Effector memory CD4-positive, alpha-beta T cell (primary cell): ENCODE data around the gene ARHGAP25.

Experiments used
- DNase-seq, 3 donors: peaks; one replicate each; pipeline ENCODE4 v3.0.0-alpha.2; 2020
- H3K27ac ChIP-seq: 2 replicates; pipeline ENCODE4 v1.7.0; 2013; ENCODE audit warnings: mild to moderate bottlenecking, low read length, moderate library complexity; ENCODE audit not compliant: insufficient read depth, poor library complexity, severe bottlenecking
- H3K27me3 ChIP-seq: replicated peaks from 2 replicates; pipeline ENCODE4 v1.7.0; 2013; ENCODE audit warnings: mild to moderate bottlenecking, low read length; ENCODE audit not compliant: insufficient read depth, control insufficient read depth, poor library complexity, severe bottlenecking
- H3K36me3 ChIP-seq: 2 replicates; pipeline ENCODE4 v1.7.0; 2013; ENCODE audit warnings: mild to moderate bottlenecking, low read length, moderate library complexity; ENCODE audit not compliant: control insufficient read depth, insufficient read depth
- H3K4me1 ChIP-seq: 2 replicates; pipeline ENCODE4 v1.7.0; 2013; ENCODE audit warnings: low read length, mild to moderate bottlenecking; ENCODE audit not compliant: control insufficient read depth, insufficient read depth, poor library complexity, severe bottlenecking
- H3K4me3 ChIP-seq: 2 replicates; pipeline ENCODE4 v1.7.0; 2013; ENCODE audit warnings: low read length, low read depth, mild to moderate bottlenecking; ENCODE audit not compliant: insufficient read depth, poor library complexity, severe bottlenecking
- H3K9me3 ChIP-seq: 2 replicates; pipeline ENCODE4 v1.7.0; 2013; ENCODE audit warnings: mild to moderate bottlenecking, low read length, moderate library complexity; ENCODE audit not compliant: control insufficient read depth

ARHGAP25 gene

DNA sequence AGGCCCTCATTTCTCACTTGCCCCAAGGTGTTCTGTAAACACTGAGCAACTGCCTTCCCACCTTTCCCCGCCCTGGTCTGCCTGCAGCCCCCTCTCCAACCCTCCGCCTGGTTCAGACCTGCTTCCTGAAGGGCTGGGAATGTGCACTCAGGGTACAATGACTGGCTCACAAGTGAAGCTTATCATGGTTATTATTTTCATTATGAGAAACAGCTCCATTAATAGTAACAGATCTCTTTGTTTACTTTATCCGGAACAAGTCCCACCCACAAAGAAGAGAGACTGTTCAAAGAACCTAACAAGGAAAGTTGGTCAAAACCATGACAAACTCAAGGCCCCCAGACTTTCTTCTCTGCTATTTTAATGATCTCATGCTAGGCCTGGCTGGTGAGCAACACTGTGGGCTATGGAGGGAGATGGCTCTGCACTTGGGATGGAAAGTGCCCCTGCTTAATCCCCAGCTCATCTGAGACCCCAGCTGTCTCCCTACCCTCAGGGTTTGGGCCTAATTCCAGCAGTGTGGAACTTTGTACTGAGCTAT is 36.7 kb downstream of the ARHGAP25 start:
- Histone ChIP-seq H3K4me1 (peaks cover 94% of the 10 kb centered on the region), H3K4me3 (peak overlapping the region; percentile 10), H3K36me3 (peaks cover 5% of the 10 kb centered on the region), H3K27ac (peak overlapping the region; percentile 81), H3K27me3 (no peaks in the 10 kb centered on the region), H3K9me3 (no peaks in the 10 kb centered on the region)
- no peak for DNase-seq

DNA sequence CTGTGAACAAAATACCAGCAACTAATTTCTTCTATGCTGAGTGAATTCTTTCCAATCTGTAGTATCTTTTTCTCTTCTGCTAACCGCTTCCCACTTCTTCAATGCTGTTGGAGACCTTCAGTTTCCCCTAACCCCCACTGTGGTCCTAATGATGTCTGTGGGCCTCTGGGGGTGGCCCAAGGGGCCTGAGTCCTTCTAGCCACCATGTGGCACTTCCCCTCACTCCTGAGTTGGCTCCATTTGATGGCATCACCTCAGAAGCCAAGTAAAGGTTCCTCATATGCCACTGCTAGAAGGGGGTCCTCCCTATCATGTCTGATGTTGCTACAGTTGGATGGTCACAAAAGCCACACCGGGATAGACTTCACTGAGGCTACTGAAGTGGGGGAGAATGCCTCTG is 37.5 kb downstream of the ARHGAP25 start:
- peak overlapping the region; percentile 81 for H3K27ac ChIP-seq

DNA sequence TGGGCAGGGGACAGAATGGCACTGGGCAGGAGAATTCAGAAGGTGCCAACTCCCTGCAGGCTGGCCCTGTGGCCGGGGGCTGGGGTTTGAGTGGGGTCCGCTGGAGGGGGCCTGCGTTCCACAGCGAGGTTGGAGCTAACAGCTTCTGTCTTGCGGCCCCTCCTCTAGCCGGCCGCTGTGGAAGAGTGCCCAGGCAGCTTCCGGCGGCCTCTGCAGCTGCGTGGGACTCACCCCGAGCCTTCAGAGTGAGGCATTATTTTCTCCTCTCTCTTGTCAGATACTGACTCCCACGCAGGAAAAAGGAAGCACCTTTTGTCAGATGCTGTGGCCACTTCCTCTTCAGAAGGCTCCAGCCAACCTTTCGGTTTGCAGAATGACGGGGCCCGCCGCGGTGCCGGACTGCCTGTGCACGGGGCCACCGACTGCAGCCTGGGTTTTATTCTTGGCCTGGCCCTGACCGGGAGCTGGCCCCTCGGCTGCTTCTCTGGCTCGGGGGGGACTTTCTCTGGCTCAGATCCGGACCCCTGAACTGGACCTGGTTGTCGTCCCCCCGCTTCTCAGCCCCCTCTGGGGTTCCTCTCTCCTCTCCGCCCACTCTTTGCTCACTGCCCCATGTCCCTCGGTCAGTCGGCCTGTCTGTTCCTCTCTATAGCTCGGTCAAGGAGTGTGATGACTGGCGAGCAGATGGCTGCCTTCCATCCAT is 40.1 kb downstream of the ARHGAP25 start:
- no peaks in the 10 kb centered on the region for H3K27me3 ChIP-seq
- DNase-seq: peak in 2 of 3 donors; percentile 30
- peak overlapping the region; percentile 61 for H3K27ac ChIP-seq
- H3K9me3 ChIP-seq: no peaks in the 10 kb centered on the region
- peaks cover 77% of the 10 kb centered on the region for H3K4me1 ChIP-seq
- peak overlapping the region; percentile 55 for H3K4me3 ChIP-seq
- H3K36me3 ChIP-seq: peaks cover 13% of the 10 kb centered on the region

More for the DNA sequence above, 37.5 kb downstream of the ARHGAP25 start:
- no peak for DNase-seq
- H3K36me3 ChIP-seq: peaks cover 9% of the 10 kb centered on the region
- H3K9me3 ChIP-seq: no peaks in the 10 kb centered on the region
- no peak overlapping the region for H3K4me3 ChIP-seq
- no peaks in the 10 kb centered on the region for H3K27me3 ChIP-seq
- peaks cover 96% of the 10 kb centered on the region for H3K4me1 ChIP-seq

DNA sequence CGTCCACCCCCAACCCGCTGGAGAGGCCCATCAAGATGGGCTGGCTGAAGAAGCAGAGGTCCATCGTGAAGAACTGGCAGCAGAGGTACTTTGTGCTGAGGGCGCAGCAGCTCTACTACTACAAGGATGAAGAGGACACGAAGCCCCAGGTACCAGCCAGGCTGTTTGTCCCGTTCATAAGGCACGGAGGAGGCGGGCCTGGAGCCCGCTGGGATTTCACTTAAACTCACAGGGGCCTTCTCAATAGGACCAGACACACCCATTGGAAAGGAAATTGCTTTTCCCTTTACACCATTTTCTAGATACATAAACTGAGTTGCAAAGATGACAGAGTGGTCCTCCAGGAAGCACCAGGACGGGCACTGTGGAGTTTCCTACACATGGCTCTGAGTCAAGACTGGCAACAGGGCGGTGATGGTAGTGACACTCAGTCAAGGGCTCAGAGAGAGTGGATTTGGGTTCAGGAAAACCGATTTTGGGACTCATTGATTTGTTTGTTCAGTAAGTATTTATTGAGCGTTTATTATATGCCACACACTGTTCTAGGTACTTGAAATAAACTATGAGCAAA is 40.7 kb downstream of the ARHGAP25 start:
- Histone ChIP-seq H3K36me3 (peaks cover 16% of the 10 kb centered on the region), H3K4me1 (peaks cover 75% of the 10 kb centered on the region), H3K27ac (peak overlapping the region; percentile 61), H3K4me3 (peak overlapping the region; percentile 55), H3K27me3 (no peaks in the 10 kb centered on the region), H3K9me3 (no peaks in the 10 kb centered on the region)
- DNase-seq: no peak

DNA sequence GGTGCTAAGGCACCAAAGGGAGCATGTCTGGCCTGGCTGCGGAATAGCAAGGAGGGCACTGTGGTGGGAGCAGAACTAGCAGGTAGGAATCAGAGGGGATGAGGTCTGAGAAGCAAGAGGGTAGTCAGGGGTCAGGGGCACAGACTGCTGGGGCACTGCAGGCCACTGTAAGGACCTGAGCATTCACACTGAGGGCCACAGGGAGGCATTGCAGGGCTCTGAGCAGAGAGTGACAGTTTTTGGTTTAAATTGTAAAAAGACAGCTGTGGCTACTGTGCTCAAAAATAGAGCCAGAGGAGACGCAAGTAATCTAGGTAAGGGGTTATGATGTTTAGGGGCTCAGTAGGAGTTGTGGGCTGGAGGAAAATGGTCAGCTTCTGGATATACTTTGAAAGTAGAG is 41.5 kb downstream of the ARHGAP25 start:
- no peaks in the 10 kb centered on the region for H3K9me3 ChIP-seq
- peaks cover 22% of the 10 kb centered on the region for H3K36me3 ChIP-seq
- H3K4me1 ChIP-seq: peaks cover 68% of the 10 kb centered on the region
- no peak for DNase-seq
- H3K4me3 ChIP-seq: no peak overlapping the region
- H3K27me3 ChIP-seq: no peaks in the 10 kb centered on the region
- peak overlapping the region; percentile 61 for H3K27ac ChIP-seq

DNA sequence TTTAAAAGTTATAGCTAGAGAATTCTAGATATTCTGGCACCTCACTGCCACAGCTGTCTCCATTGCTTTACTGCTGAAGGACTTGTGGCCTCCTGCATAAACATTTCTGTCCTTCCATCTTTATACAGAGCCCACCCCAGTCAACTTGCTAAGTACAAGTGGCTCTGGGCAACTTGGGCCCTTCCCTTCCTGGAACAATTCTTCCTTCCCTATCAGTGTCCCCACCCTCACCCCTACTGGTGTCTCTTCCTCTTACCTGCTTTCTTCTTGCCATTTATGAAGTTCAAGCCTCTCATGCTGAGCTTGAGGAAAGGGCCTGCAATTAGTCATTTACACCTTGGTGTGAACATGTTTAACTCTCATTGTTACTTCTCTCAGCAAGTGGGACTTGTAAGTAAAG is 45.0 kb downstream of the ARHGAP25 start:
- Histone ChIP-seq H3K27ac (peak overlapping the region; percentile 45), H3K9me3 (no peaks in the 10 kb centered on the region), H3K4me1 (peaks cover 38% of the 10 kb centered on the region), H3K4me3 (no peak overlapping the region), H3K36me3 (peaks cover 52% of the 10 kb centered on the region), H3K27me3 (no peaks in the 10 kb centered on the region)
- no peak for DNase-seq

DNA sequence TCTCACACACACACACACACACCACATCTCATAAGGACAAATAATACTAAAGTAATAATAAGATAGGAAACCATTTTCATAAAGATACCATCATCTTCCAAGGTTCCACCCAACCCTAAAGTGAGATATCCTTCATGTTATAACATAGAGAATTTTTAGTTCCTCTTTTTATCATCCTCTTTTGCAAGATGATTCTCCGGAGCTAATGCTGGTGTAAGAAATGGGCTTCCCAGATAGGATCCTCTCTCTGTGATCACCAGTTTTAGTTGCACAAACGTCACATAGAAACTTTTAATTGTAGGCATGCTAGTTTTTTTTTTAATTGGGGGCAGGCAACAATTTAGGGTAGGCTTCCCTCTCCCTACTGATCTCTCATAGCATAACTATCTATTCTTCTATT is 49.6 kb downstream of the ARHGAP25 start:
- DNase-seq: no peak
- H3K4me1 ChIP-seq: peaks cover 18% of the 10 kb centered on the region

DNA sequence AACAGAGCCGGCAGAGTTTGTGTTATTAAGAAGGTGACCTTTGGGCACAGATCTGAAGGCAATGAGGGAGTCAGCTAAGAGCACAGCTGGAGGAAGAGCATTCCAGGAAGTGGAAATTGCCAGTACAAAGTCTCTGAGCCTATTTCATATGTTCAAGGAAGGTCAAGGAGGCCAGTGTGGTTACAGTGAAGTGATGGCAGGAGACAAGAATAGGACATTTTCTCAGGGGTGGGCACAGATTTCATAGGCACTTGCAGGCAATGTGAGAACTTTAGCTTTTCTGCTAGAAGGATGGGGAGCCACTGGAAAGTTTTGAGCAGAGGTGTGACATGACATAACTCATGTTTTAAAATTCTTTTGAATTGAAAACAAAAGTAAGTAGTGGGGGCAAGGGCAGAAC is 50.3 kb downstream of the ARHGAP25 start:
- H3K27me3 ChIP-seq: no peaks in the 10 kb centered on the region
- H3K4me3 ChIP-seq: no peak overlapping the region
- peaks cover 87% of the 10 kb centered on the region for H3K36me3 ChIP-seq
- H3K27ac ChIP-seq: no peak overlapping the region
- H3K4me1 ChIP-seq: peaks cover 11% of the 10 kb centered on the region
- H3K9me3 ChIP-seq: no peaks in the 10 kb centered on the region
- DNase-seq: no peak

More for the DNA sequence above, 49.6 kb downstream of the ARHGAP25 start:
- Histone ChIP-seq H3K27me3 (no peaks in the 10 kb centered on the region), H3K27ac (no peak overlapping the region), H3K4me3 (no peak overlapping the region), H3K9me3 (no peaks in the 10 kb centered on the region), H3K36me3 (peaks cover 82% of the 10 kb centered on the region)

DNA sequence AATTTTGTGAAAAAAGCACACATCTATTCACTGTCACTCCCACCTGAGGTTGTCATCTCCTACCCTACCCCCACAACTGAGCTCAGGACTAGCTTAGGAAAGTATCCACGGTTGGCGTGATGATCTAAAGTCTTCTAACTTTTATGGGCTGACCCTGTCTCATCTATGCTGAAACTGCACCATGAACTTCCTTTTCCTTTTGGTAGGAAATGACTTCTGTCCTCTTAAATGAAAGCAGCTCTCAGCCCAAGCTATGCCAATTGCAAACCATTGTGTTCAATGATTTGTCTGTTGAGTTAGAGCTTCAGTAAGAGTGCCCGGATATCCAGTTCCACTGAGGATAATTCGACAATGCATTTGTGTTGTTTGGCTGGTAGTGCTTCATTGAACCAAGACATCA is 52.7 kb downstream of the ARHGAP25 start:
- Histone ChIP-seq H3K27me3 (no peaks in the 10 kb centered on the region), H3K9me3 (no peaks in the 10 kb centered on the region), H3K36me3 (peaks cover 82% of the 10 kb centered on the region), H3K4me3 (no peak overlapping the region), H3K4me1 (peaks cover 13% of the 10 kb centered on the region), H3K27ac (no peak overlapping the region)
- DNase-seq: no peak

DNA sequence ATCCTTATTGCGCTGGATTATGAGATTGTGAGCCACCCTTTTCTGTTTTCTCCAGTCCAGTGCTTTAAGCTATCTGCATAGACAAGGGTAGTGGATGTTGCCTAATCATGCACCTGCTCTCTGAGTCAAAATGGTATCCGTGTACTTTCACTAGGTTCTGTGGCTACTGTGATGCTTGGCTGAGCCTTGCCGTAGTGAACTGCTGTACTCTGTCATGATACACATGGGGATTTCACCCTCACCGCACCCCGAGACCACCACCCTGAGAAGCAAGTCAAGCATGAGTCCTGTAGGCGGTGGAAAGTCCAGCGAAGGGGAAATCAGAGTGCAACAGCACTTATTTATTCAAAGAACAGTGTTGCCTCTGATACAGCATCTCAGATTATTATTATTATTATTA is 55.0 kb downstream of the ARHGAP25 start:
- H3K27me3 ChIP-seq: no peaks in the 10 kb centered on the region
- H3K9me3 ChIP-seq: no peaks in the 10 kb centered on the region
- no peak overlapping the region for H3K4me3 ChIP-seq
- DNase-seq: no peak
- H3K27ac ChIP-seq: no peak overlapping the region
- peaks cover 63% of the 10 kb centered on the region for H3K36me3 ChIP-seq
- H3K4me1 ChIP-seq: peaks cover 17% of the 10 kb centered on the region
